HG03103 (cell line): ENCODE data around the gene MAFF.

ENCODE experiments used
- ATAC-seq: cut with Tn5 transposase; IDR thresholded peaks from one replicate; pipeline ENCODE4 v1.9.1; 2021; ENCODE audit warnings: low read depth; ENCODE audit not compliant: unreplicated experiment

The MAFF gene

GRCh38 chr22:38203090-38203810 is 1.5 kb downstream of the MAFF start:
- no peak for ATAC-seq

GRCh38 chr22:38203855-38204514 is 2.2 kb downstream of the MAFF start:
- no peak for ATAC-seq

GRCh38 chr22:38204784-38205183 is 3.0 kb downstream of the MAFF start:
- ATAC-seq: no peak

GRCh38 chr22:38205261-38206128 is 3.7 kb downstream of the MAFF start:
- ATAC-seq: no peak

- no peak for ATAC-seq
Measured at GRCh38 chr22:38207898-38208432, 6.2 kb downstream of the MAFF start.

- no peak for ATAC-seq
Measured at GRCh38 chr22:38208551-38208968, 6.8 kb downstream of the MAFF start.

GRCh38 chr22:38211556-38211955 is 9.8 kb downstream of the MAFF start:
- ATAC-seq: no peak

GRCh38 chr22:38212442-38212841 is 10.6 kb downstream of the MAFF start:
- ATAC-seq: no peak

GRCh38 chr22:38213319-38213989 is 11.7 kb downstream of the MAFF start:
- ATAC-seq: no peak

GRCh38 chr22:38213990-38214301 is 12.2 kb downstream of the MAFF start:
- no peak for ATAC-seq

- ATAC-seq: no peak
Measured at GRCh38 chr22:38214302-38215056, 12.7 kb downstream of the MAFF start.

GRCh38 chr22:38215156-38216038 is 13.6 kb downstream of the MAFF start:
- no peak for ATAC-seq

GRCh38 chr22:38218661-38219622 is 17.1 kb downstream of the MAFF start:
- ATAC-seq: no peak

GRCh38 chr22:38219632-38220031 is 17.8 kb downstream of the MAFF start:
- no peak for ATAC-seq

- ATAC-seq: no peak
Measured at GRCh38 chr22:38220163-38220562, 18.4 kb downstream of the MAFF start.

GRCh38 chr22:38220653-38221386 is 19.0 kb downstream of the MAFF start:
- ATAC-seq: no peak

- ATAC-seq: no peak
Measured at GRCh38 chr22:38221407-38221806, 19.6 kb downstream of the MAFF start.
